HG03342 (cell line): ENCODE results near the gene CDCA7L.
"Not testable (repeated sequence)": the region's sequence is repeated elsewhere in the genome, so short reads cannot be mapped to it uniquely, and the experiment has no call there.

ENCODE experiments used
- ATAC-seq: cut with Tn5 transposase; IDR thresholded peaks from one replicate; pipeline ENCODE4 v1.9.1; 2021; ENCODE audit warnings: mild to moderate bottlenecking, moderate library complexity; ENCODE audit not compliant: unreplicated experiment

CDCA7L gene

DNA sequence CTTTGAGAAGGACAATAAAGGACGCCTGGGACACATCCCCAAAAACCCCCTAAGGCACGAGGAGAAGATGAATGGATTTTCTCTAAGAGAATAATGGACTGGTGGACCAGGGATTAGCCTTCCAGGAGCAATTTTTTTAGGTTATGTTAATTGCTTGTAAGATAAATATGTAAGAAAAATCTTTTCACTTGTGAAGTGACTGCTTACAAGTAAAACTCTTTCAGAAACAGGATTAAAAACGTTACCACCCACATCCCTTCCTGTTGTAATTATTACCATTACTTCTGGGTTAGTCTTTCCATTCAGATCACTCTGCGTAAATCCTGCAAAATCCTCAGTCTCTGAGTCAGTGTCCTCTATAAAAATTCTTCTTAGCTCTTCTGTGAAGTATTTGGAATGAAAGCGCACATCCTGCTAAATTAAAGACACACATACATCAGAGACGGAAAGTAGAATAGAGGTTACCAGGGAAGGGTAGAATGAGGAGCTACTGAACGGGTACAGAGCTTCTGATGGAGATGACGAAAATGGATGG lies 34.3 kb downstream of the CDCA7L start:
- no peak for ATAC-seq

DNA sequence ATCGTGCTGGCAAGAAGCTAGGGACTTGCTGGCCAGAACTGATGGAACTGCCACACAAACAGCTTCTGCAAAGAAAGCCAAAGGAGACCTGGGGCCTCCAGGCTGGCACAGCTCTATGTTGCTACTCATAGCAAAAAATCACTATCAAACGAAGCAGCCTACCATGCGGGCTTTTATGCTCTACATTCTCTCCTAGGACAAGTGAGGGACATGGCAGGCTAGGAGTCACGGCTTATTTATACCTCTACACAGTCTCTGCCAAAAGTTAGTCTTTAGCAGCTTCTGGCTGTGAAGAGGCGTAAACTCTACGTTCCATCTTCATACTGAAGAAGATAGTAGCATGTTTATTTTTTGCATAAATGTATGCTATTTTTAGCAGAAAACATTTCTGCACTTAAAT lies 35.4 kb downstream of the CDCA7L start:
- ATAC-seq = no peak

DNA sequence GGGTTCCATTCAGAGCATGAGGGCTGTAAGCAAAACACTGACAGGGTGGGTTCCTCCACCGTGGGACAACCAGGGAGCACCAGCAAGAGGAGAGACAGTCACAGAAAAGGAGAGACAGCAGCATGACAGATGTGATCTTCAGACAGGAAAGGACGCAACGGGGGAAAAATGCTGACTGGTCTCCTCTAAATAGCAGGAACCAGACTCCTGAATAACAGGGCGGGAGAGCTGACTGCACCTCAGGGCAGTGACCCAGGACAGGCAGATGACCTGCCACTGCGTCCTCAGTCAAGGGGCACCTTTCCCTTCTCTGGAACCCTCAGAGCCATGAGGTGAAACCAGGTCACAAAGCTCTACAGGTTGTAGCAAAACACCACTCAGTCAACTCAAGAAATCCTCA lies 37.0 kb downstream of the CDCA7L start:
- no peak for ATAC-seq

DNA sequence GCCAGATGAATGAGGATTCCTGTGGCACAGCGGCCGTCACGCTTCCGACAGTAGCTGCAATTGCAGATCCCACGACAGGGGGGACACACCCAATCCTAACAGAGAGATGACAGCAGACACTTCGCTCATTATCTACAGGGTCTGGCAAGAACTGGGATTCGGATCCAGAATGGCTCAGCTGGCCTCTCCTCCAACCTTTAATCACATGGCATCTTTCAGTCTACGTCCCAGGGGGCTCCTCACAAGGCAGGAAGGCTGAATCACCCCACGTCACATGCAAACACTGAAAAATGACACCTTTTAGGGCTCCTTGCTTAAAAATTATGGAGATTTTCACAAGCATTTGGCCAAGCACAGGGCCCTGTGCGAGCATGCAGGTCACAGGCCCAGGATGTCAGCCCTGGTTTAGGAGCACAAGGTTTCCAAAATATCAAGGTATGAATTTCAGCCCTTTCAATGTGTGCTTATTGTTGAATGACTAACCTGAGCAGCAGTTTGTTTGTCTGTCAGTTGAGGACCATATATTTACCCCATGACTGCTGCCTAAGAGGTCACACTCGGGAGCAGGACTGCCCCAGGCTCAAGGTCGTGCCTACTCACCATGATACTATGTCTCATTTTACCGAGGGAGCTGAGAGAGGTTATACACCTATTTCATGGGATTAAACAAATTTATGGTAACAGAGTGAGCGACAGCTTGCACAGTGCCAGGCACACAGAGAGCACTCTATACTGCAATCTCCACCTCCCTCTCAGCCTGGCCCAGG lies 42.5 kb downstream of the CDCA7L start:
- no peak for ATAC-seq

- ATAC-seq = no peak
Measured at GRCh38 chr7:21902240-21902639, 43.5 kb downstream of the CDCA7L start.

DNA sequence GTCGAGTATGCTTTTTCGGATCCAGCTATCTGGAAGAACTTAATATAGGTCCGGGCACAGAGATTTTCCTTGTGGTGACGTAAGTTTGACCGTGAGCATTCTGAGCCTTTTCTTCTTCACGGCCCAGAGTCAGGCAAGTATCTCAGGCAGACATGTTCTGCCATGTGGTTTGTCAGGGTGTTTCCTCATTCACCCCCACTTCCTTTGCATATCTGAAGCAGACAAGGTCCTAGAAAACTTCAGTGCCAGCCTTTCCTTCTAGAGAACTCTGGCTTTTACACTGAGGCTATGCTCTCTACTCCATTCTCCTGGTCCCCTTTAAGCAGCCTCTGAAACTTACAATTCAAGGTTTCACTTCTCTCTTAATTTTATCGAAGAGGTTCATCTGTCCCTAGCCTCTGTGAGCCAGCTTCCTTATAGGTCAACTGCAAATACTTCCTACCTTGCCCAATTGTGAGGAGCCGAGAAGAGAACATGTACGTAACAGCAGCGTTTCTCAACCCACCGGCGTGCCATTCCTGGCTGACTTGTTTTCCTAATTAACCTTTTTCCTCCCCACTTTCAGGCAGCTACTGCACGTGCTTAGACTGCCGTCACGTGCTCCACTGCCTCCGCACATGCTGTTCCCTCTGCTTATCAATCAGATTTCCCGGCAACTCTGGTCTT lies 47.3 kb downstream of the CDCA7L start:
- peak; percentile 83 for ATAC-seq

- ATAC-seq = no peak
Measured at GRCh38 chr7:21893401-21893800, 52.3 kb downstream of the CDCA7L start.

DNA sequence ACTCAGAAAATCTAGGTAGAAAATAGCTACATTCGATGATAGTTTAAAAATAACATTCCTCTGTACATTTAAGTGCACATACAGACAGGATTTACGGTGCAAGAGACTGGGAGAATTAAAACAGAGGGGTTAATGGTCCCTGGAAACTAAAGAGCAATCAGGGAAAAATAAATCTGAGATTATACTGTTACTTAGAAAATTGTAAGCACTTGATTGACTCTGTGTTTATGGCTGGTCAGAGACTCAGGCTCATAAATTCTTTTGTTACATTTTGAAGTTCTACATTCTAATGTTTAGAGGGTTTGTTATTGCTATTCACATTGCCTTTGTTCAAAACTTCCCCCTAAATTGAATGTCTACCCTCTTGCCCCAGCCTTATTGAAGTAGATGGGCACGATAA lies 54.4 kb downstream of the CDCA7L start:
- ATAC-seq = no peak

DNA sequence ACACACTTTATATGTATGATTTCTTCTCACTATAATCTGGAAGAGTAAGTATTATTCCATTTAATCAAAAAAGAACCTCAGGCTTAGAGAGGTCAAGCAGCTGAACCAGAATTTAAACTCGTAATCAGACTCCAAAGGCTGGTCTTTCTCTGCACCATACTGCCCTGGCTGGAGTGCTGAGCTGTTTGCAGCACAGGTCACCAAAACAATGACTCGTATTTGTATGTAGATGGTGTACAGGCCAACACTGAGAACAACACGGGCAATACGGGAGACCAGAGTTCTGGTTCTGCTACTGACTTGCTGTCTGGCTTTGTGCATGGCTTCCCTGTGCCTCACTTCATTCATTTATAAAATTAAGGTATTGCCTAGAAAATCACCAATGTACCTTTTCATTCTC lies 57.9 kb downstream of the CDCA7L start:
- ATAC-seq = no peak

DNA sequence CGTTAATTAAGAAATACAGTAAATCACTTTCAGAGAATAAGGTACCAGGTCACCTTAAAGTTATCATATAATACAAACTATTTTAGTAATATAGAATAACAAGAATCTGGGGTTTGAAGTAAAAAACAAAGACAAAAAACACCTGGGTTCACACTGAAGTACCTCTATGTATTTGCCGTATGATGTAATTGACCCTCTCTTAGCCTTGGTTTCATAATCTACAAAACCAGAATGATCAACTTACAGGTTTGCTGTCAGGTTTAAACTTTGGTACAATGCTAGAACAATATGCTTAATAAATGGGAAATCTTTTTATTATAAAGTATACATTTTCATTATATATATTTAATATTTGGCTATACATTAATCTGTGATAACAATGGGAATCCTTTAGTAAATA lies 58.3 kb downstream of the CDCA7L start:
- no peak for ATAC-seq

- no peak for ATAC-seq
Measured at GRCh38 chr7:21886396-21886795, 59.3 kb downstream of the CDCA7L start.

GRCh38 chr7:21884496-21884895 lies 61.2 kb downstream of the CDCA7L start:
- ATAC-seq = no peak

DNA sequence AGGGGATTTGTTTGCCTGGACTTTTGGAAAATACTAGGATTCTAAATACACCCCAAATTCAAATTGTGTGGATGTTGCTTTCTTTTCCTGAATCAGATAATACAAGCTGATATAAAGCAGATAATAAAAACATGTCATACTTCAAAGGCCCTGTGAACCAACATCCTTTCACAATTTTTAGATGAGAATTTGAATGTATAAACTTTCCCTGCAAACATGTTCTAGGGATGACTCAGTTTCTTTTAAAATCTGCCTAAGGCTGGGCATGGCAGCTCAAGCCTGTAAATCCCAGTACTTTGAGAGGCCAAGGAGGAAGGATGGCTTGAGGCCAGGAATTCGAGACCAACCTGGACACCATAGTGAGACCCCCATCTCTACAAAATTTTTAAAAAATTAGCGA lies 62.2 kb downstream of the CDCA7L start:
- not testable (repeated sequence) for ATAC-seq

DNA sequence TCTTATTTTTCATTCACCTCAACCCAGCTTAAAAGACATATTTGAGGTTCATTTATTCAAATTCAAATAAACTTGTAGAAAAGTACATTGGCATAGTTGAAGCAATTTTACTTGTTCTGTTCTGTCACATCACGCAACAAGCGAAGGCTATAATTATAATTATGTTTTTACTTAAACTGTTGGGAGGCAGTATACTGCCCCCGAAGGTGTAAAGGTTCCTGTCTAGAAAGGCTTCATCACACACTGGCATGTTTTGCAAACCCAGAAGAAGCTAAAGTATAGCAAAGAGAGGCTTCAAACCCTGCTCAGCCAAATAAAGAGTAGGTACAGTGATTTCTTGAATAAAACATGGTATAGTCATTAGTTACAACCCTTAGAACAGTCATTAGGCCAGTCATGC lies 62.6 kb downstream of the CDCA7L start:
- no peak for ATAC-seq

DNA sequence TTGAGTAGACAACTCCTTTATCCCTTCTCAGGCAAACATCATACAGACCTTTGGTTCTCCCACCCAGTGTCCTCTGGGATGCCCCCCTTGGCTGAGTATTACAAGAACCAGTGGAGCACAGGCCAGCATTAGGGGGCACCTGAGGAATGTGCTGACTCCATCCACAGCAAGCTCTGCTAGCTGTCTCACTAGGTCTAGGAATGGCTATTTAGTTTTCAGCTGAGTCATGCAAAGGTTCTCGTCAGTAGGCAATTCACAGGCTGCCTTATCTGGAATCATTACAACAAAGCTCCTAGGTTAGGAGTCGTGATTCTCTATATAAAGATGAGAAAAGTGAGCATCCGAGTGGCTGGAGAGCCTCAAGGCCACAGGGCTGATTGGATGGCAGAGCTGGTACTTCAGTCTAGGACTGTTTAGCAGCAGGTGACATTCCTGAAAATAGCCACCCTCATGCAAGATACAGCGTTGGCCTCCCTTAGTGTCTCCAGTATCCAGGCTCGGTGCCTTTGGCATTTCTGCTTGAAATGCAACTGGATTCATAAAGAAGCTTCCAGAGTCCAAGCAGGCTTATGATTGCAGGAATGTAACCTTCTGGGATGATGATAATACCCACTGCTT lies 75.8 kb downstream of the CDCA7L start:
- no peak for ATAC-seq

DNA sequence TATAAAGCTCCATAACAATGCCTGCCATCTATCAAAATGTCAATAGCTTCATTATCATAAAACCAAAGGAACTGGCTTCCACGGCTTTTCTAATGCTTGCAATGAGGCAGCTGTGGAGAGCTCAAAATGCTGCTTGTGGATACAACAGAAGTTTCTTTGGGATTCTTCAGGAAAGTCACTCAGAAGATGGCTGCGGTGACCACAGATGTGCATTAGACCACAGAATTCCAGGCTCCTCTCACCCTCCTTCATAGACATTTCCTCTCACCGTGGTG lies 77.2 kb downstream of the CDCA7L start:
- ATAC-seq = no peak

DNA sequence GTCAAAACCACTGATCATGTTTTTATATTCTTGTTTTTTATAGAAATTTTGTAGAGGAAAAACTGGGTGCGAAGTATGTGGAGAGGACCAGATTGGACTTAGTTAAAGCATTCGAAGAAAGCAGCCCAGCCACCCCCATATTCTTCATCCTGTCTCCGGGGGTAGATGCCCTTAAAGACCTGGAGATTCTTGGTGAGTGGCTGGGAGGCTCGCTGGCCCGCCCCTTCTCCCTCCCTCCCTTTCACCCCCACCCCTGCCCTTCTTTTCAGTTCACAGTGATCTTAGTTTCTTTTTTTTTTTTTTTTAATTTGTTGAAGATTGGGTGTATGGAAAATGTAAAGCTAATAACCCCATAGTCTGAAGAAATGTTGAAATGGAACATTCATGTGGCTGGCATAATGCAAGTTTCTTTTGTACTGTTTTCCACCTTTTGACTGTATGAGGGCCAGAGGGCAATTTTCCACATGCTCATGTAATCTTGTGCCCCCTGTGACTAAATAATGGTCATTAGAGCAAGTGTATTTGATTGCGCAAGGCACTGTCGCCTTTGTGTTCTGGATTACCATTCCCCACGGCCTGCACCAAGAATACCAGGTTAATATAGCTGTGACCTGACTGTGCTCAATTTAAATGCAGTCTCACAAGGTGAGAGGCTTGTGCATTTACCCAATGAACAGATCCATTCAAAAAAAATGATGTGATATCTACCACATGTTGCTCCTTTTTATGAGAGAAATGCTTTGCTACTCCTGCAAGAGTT lies 77.7 kb downstream of the CDCA7L start:
- ATAC-seq = no peak

DNA sequence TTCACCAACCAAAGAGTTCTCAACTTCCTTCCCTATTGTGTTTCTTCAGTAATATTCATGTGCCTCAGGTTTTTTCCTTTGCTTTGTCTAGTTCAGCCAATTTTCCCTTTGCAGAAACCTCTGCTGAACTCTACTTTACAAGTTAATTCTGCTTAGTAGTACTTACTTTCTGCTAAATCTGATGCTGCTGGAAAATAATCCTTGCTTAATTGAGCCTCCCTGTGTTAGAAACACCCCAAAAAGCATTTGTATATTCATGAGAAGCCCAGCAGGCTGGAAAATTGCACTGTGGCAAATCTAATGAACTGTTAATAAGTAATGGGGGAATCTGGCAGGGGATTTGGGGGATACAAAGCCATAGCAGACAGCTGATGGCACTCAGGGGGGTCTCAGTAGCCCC lies 78.5 kb downstream of the CDCA7L start:
- ATAC-seq = no peak

- no peak for ATAC-seq
Measured at GRCh38 chr7:21866731-21867130, 79.0 kb downstream of the CDCA7L start.

GRCh38 chr7:21865631-21866204 lies 80.0 kb downstream of the CDCA7L start:
- ATAC-seq = not testable (repeated sequence)

GRCh38 chr7:21851559-21851967 lies 94.1 kb downstream of the CDCA7L start:
- no peak for ATAC-seq
